ENCODE measurements around the gene NSUN5. TPM values are rescaled to one million over a fixed set of nuclear protein-coding genes. Genes with fewer than 3 reads are reported as not detected.
A peak's percentile ranks its signal among the peaks of the same experiment; 100 is the strongest.
"Not testable (repeated sequence)": the region's sequence is repeated elsewhere in the genome, so short reads cannot be mapped to it uniquely, and the experiment has no call there.

NSUN5 gene
- total and polyA plus RNA-seq, 5 donors from 2014 or later, result 31.8 to 60.2 (median 57.8) TPM

DNA sequence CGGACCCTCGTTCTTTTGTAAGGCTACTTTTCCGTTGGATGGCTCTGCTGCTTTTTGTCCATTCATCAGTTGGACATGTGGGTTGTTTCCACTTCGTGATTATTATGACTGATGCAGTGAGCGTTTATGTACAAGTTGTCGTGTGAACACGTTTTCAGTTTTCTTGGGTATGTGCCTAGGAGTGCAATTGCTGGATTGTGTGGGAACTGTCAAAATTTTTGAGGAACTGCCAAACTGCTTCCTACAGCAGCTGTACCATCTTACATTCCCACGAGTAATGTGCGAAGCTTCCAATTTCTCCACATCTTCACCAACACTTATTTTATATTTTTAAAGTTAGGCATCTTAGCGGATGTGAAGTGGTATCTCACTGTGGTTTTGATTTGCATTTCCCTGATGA, 29.7 kb upstream of the NSUN5 start:
- no peak for DNase-seq
- no peaks in the 10 kb centered on the region for H3K4me1 ChIP-seq (ENCODE audit: control insufficient read depth, insufficient read depth, low read length, poor library complexity, severe bottlenecking)
- Mint-ChIP-seq H3K9me3 (no peaks in the 10 kb centered on the region), H3K36me3 (no peaks in the 10 kb centered on the region), H3K27ac (no peak overlapping the region), H3K4me1 (no peaks in the 10 kb centered on the region), H3K27me3 (peaks cover 24% of the 10 kb centered on the region), H3K4me3 (no peak overlapping the region)
- no peaks in the 10 kb centered on the region for H3K27me3 ChIP-seq (ENCODE audit: control insufficient read depth, insufficient read depth, low read length)
- H3K27ac ChIP-seq (ENCODE audit: insufficient read depth, low read length, poor library complexity, severe bottlenecking), result no peak overlapping the region
- no peak overlapping the region for H3K4me3 ChIP-seq (ENCODE audit: low read depth, low read length)
- no peaks in the 10 kb centered on the region for H3K36me3 ChIP-seq (ENCODE audit: control insufficient read depth, insufficient read depth, low read length)
- H3K9me3 ChIP-seq (ENCODE audit: control insufficient read depth in 2 of 2, low read length in 2 of 2), result no peaks in the 10 kb centered on the region
- ATAC-seq (ENCODE audit: low read depth in 2 of 2), result no peak

DNA sequence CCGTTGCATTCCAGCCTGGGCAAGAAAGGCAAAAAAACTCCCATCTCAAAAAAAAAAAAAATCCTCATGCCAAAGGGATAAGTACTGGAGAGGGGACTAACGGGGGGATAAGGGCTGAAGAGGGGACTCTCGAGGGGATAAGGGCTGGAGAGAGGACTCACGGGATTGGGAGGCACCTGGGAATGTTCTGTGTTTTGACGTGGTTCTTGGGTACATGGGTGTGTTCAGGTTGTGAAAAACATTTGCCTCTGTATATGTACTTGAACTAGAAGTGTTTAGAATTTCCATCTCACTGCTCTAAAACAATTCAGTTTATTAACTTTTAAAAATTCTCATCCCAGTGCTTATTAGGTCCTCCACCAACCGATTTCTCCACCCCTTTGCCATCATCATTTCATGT, 23.8 kb upstream of the NSUN5 start:
- H3K4me1 Mint-ChIP-seq, result no peaks in the 10 kb centered on the region
- H3K9me3 ChIP-seq (ENCODE audit: control insufficient read depth in 2 of 2, low read length in 2 of 2), result no peaks in the 10 kb centered on the region
- H3K27ac Mint-ChIP-seq, result peak overlapping the region in 1 of 3 donors; percentile 32
- H3K4me3 ChIP-seq (ENCODE audit: low read depth, low read length), result no peak overlapping the region
- no peaks in the 10 kb centered on the region for H3K36me3 Mint-ChIP-seq
- H3K4me1 ChIP-seq (ENCODE audit: control insufficient read depth, insufficient read depth, low read length, poor library complexity, severe bottlenecking), result no peaks in the 10 kb centered on the region
- H3K9me3 Mint-ChIP-seq, result peaks cover 0 to 2% (median 0%) of the 10 kb centered on the region in 7 donors
- no peak overlapping the region for H3K4me3 Mint-ChIP-seq
- H3K27me3 Mint-ChIP-seq, result peaks cover 6% of the 10 kb centered on the region
- DNase-seq, result no peak
- no peak overlapping the region for H3K27ac ChIP-seq (ENCODE audit: insufficient read depth, low read length, poor library complexity, severe bottlenecking)
- no peak for ATAC-seq (ENCODE audit: low read depth in 2 of 2)
- no peaks in the 10 kb centered on the region for H3K36me3 ChIP-seq (ENCODE audit: control insufficient read depth, insufficient read depth, low read length)
- no peaks in the 10 kb centered on the region for H3K27me3 ChIP-seq (ENCODE audit: control insufficient read depth, insufficient read depth, low read length)

DNA sequence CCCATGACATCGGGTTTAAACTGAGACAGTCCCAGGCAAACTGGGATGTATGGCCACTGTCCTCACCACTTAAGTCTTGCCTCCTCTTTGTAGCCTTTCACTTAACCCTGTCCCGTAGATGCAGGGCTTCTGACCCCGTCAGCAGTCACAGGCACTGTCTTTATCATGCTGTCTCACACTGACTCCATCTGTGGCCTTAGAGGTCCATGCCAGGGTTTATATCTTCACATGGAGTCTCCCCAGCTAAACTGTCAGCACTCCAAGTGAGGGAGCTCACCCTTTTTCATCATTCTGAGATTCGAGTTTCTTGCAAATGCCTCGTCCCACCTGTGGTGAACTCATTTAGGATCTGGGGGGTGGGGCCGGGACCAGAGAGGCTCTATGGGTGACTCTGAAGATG, 22.1 kb upstream of the NSUN5 start:
- ATAC-seq (ENCODE audit: low read depth in 2 of 2) (no peak), DNase-seq (no peak)
- Mint-ChIP-seq H3K4me3 (no peak overlapping the region), H3K9me3 (peaks cover 0 to 2% (median 0%) of the 10 kb centered on the region in 7 donors), H3K36me3 (no peaks in the 10 kb centered on the region), H3K27me3 (peaks cover 6% of the 10 kb centered on the region), H3K4me1 (no peaks in the 10 kb centered on the region), H3K27ac (no peak overlapping the region)
- Histone ChIP-seq H3K36me3 (ENCODE audit: control insufficient read depth, insufficient read depth, low read length) (no peaks in the 10 kb centered on the region), H3K4me3 (ENCODE audit: low read depth, low read length) (no peak overlapping the region), H3K9me3 (ENCODE audit: control insufficient read depth in 2 of 2, low read length in 2 of 2) (no peaks in the 10 kb centered on the region), H3K27ac (ENCODE audit: insufficient read depth, low read length, poor library complexity, severe bottlenecking) (no peak overlapping the region), H3K27me3 (ENCODE audit: control insufficient read depth, insufficient read depth, low read length) (no peaks in the 10 kb centered on the region), H3K4me1 (ENCODE audit: control insufficient read depth, insufficient read depth, low read length, poor library complexity, severe bottlenecking) (no peaks in the 10 kb centered on the region)

DNA sequence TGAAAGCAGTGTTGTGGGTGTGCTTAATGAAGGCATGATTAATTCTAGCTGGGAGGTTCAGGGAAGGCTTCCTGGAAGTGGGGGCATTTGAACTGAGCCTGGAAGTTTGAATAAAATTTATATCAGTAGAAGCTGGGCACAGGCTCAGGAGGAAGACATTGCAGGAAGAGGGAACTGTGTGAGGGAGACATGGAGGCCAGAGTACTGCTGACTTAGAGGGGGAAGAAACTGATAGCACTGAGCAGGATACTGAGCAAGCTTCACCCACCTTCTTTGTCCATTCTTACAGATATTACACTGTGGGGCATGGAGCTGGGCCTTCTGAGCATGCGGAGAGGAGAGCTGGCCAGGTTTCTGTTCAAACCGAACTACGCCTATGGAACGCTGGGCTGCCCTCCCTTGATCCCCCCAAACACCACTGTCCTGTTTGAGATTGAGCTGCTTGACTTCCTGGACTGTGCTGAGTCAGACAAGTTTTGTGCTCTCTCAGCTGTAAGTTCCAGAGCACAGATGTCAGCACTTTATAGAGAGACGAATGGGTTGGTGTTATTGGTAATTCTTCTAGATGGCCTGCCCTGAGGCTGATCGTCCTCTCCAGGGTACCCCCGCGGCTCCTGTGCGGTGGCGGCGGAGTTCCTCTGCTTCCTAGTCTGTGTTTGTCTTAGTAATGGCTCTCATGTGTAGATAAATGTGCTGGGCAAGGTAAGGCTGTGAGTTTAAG, 21.4 kb upstream of the NSUN5 start:
- Mint-ChIP-seq H3K27me3 (peaks cover 6% of the 10 kb centered on the region), H3K27ac (no peak overlapping the region), H3K9me3 (peaks cover 0 to 2% (median 0%) of the 10 kb centered on the region in 7 donors), H3K4me1 (no peaks in the 10 kb centered on the region), H3K4me3 (no peak overlapping the region), H3K36me3 (no peaks in the 10 kb centered on the region)
- Histone ChIP-seq H3K27me3 (ENCODE audit: control insufficient read depth, insufficient read depth, low read length) (no peaks in the 10 kb centered on the region), H3K9me3 (ENCODE audit: control insufficient read depth in 2 of 2, low read length in 2 of 2) (no peaks in the 10 kb centered on the region), H3K27ac (ENCODE audit: insufficient read depth, low read length, poor library complexity, severe bottlenecking) (no peak overlapping the region), H3K4me3 (ENCODE audit: low read depth, low read length) (no peak overlapping the region), H3K36me3 (ENCODE audit: control insufficient read depth, insufficient read depth, low read length) (no peaks in the 10 kb centered on the region), H3K4me1 (ENCODE audit: control insufficient read depth, insufficient read depth, low read length, poor library complexity, severe bottlenecking) (no peaks in the 10 kb centered on the region)
- ATAC-seq (ENCODE audit: low read depth in 2 of 2) (no peak), DNase-seq (no peak)

DNA sequence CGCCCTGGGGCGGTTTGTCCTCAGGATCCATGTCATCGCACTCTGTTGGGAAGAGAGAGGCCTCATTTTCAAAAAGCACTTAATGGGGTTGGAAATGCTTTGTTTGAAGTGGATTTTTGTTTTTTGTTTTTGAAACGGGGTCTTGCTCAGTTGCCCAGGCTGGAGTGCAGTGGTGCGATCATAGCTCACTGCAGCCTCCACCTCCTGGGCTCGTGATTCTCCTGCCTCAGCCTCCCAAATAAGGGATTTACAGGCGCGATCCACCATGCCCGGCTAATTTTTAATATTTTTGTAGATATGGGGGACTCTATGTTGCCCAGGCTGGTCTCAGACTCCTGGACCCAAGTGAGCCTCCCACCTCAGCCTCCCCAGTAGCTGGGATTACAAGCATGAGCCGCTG, 20.1 kb upstream of the NSUN5 start:
- no peaks in the 10 kb centered on the region for H3K27me3 ChIP-seq (ENCODE audit: control insufficient read depth, insufficient read depth, low read length)
- no peak overlapping the region for H3K4me3 ChIP-seq (ENCODE audit: low read depth, low read length)
- peaks cover 0 to 11% (median 4%) of the 10 kb centered on the region in 4 donors for H3K4me1 Mint-ChIP-seq
- H3K27ac Mint-ChIP-seq, result no peak overlapping the region
- peaks cover 2% of the 10 kb centered on the region for H3K27me3 Mint-ChIP-seq
- no peak overlapping the region for H3K4me3 Mint-ChIP-seq
- peaks cover 0 to 2% (median 0%) of the 10 kb centered on the region in 7 donors for H3K9me3 Mint-ChIP-seq
- H3K36me3 ChIP-seq (ENCODE audit: control insufficient read depth, insufficient read depth, low read length), result no peaks in the 10 kb centered on the region
- ATAC-seq (ENCODE audit: low read depth in 2 of 2), result no peak
- no peaks in the 10 kb centered on the region for H3K9me3 ChIP-seq (ENCODE audit: control insufficient read depth in 2 of 2, low read length in 2 of 2)
- no peak overlapping the region for H3K27ac ChIP-seq (ENCODE audit: insufficient read depth, low read length, poor library complexity, severe bottlenecking)
- H3K4me1 ChIP-seq (ENCODE audit: control insufficient read depth, insufficient read depth, low read length, poor library complexity, severe bottlenecking), result peaks cover 5% of the 10 kb centered on the region
- DNase-seq, result no peak
- H3K36me3 Mint-ChIP-seq, result no peaks in the 10 kb centered on the region

DNA sequence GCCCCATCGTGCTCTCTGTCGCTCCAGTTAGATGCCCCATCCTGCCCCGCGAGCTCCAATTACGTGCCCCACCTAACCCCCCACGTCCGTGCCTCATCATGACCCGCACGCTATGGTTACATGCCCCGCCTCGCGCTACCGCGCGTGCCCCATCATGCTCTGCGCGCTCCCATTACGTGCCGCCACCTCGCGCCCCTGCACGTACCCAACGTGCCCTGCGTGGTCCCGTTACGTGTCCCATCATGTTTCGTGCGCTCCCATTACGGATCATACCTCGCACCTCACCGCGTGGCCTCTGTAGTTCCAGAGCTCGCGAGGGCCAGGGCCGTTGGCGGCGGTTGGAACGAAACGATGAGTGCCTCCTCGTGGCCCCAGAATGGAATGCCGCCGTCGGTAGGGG, 19.3 kb upstream of the NSUN5 start, which contains the start of the genes FKBP6 and TRIM50:
Gene FKBP6, plus strand, starts transcription at position 240 of the 400 bp plus-strand sequence. CDS start 268 bp downstream, outside the sequence.
Gene TRIM50, minus strand, starts transcription at position 161 of the 400 bp plus-strand sequence. CDS start 3,295 bp downstream, outside the sequence.
- H3K9me3 Mint-ChIP-seq, result not testable (repeated sequence)

DNA sequence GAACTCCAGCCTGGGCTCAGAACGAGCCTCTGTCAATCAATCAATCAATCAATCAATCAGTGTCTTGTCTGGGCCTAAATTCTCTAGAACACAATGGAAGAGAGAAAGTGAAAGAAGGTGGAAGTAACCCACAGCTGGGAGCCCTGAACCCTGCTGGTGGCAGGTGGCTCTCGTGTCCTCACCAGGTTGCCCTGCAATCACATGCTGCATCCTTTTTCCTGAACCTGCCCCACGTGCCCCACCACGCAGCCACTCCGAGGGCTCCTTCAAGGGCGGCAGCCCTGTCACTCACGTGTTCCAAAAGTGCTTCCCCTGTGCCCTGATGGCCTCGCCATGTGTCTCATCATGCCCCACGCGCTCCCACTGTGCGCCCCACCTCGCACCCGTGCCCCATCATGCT, 18.8 kb upstream of the NSUN5 start:
- H3K27me3 Mint-ChIP-seq; H3K27ac Mint-ChIP-seq; H3K4me3 Mint-ChIP-seq; H3K9me3 ChIP-seq (ENCODE audit: control insufficient read depth in 2 of 2, low read length in 2 of 2); H3K36me3 Mint-ChIP-seq; H3K36me3 ChIP-seq (ENCODE audit: control insufficient read depth, insufficient read depth, low read length); H3K27ac ChIP-seq (ENCODE audit: insufficient read depth, low read length, poor library complexity, severe bottlenecking); H3K4me3 ChIP-seq (ENCODE audit: low read depth, low read length); H3K9me3 Mint-ChIP-seq; H3K27me3 ChIP-seq (ENCODE audit: control insufficient read depth, insufficient read depth, low read length); H3K4me1 ChIP-seq (ENCODE audit: control insufficient read depth, insufficient read depth, low read length, poor library complexity, severe bottlenecking); DNase-seq; ATAC-seq (ENCODE audit: low read depth in 2 of 2): not testable (repeated sequence)
- H3K4me1 Mint-ChIP-seq, result peaks cover 0 to 16% (median 8%) of the 10 kb centered on the region in 4 donors

More for the DNA sequence above, 19.3 kb upstream of the NSUN5 start, which contains the start of the genes FKBP6 and TRIM50:
- not testable (repeated sequence) for H3K9me3 ChIP-seq (ENCODE audit: control insufficient read depth in 2 of 2, low read length in 2 of 2); H3K36me3 ChIP-seq (ENCODE audit: control insufficient read depth, insufficient read depth, low read length); H3K4me1 ChIP-seq (ENCODE audit: control insufficient read depth, insufficient read depth, low read length, poor library complexity, severe bottlenecking); H3K27ac ChIP-seq (ENCODE audit: insufficient read depth, low read length, poor library complexity, severe bottlenecking); DNase-seq; H3K27me3 ChIP-seq (ENCODE audit: control insufficient read depth, insufficient read depth, low read length); H3K36me3 Mint-ChIP-seq; H3K4me3 ChIP-seq (ENCODE audit: low read depth, low read length); ATAC-seq (ENCODE audit: low read depth in 2 of 2); H3K27me3 Mint-ChIP-seq
- H3K27ac Mint-ChIP-seq, result peak within 1 kb of the TSS in 2 of 3 donors; percentile 42 to 76
- H3K4me1 Mint-ChIP-seq, result peaks cover 0 to 14% (median 7%) of the 10 kb centered on the region in 4 donors
- H3K4me3 Mint-ChIP-seq, result peak within 1 kb of the TSS in 1 of 4 donors; percentile 43

DNA sequence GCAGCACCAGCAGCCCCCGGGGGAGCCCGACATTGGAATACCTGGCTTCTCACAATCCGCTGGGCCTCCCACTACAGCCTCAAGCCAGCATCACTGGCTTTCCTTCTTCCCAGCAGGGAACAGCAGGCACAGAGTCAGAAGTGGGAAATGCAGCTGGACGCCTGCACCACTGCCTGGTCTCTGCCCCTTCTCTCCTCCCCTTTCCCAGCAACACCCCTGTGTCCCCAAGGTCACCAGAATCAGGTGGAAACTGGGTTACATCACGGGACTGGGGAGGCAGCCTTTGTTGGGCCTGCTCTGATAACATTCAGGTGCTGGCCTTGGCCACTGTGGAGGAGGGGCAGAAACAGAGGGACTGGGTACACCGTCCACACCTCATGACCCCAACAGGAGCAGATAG, 16.8 kb upstream of the NSUN5 start:
- H3K27me3 Mint-ChIP-seq, result not testable (repeated sequence)

More for the DNA sequence above, 16.8 kb upstream of the NSUN5 start:
- H3K27me3 ChIP-seq (ENCODE audit: control insufficient read depth, insufficient read depth, low read length); H3K27ac ChIP-seq (ENCODE audit: insufficient read depth, low read length, poor library complexity, severe bottlenecking); H3K36me3 Mint-ChIP-seq; H3K4me3 Mint-ChIP-seq; H3K9me3 ChIP-seq (ENCODE audit: control insufficient read depth in 2 of 2, low read length in 2 of 2); H3K9me3 Mint-ChIP-seq; H3K36me3 ChIP-seq (ENCODE audit: control insufficient read depth, insufficient read depth, low read length); DNase-seq; ATAC-seq (ENCODE audit: low read depth in 2 of 2); H3K4me3 ChIP-seq (ENCODE audit: low read depth, low read length); H3K4me1 ChIP-seq (ENCODE audit: control insufficient read depth, insufficient read depth, low read length, poor library complexity, severe bottlenecking); H3K27ac Mint-ChIP-seq: not testable (repeated sequence)
- peaks cover 0 to 17% (median 10%) of the 10 kb centered on the region in 4 donors for H3K4me1 Mint-ChIP-seq
